ENCODE results near the gene UNC5CL. TPM values are rescaled to one million over a fixed set of nuclear protein-coding genes. Genes with fewer than 3 reads are reported as not detected.

Gene UNC5CL
- total and polyA plus RNA-seq, 2 donors from 2014 or later: 41.3 to 53.7 TPM

- Histone ChIP-seq H3K4me3 (ENCODE audit: low read length in 3 of 3) (peak overlapping the region in 1 of 3 donors; percentile 1), H3K9ac (ENCODE audit: low read length in 3 of 3) (peak overlapping the region in 1 of 3 donors; percentile 48), H3K4me1 (ENCODE audit: control insufficient read depth in 2 of 3, insufficient read depth in 2 of 3, low read depth in 1 of 3, low read length in 3 of 3) (peaks cover 0 to 11% (median 4%) of the 10 kb centered on the region in 3 donors), H3K27ac (ENCODE audit: low read depth in 2 of 2, low read length in 2 of 2) (peak overlapping the region; percentile 25 to 59), H3K36me3 (ENCODE audit: control insufficient read depth in 2 of 3, insufficient read depth in 3 of 3, low read length in 3 of 3) (no peaks in the 10 kb centered on the region), H3K9me3 (ENCODE audit: control insufficient read depth in 2 of 3, insufficient read depth in 1 of 3, low read length in 3 of 3) (no peaks in the 10 kb centered on the region), H3K27me3 (ENCODE audit: control insufficient read depth, insufficient read depth, low read length) (no peaks in the 10 kb centered on the region)
- intact Hi-C loops (cut with DNase I): no loop called here
- FAIRE-seq (peak; percentile 88), DNase-seq (no peak)
- no peak for TF ChIP-seq CTCF (IDR thresholded peaks at IDR 0.05; ENCODE audit: borderline replicate concordance, extremely low read depth, insufficient read depth)
Observed at GRCh38 chr6:41013466-41014153, 25.4 kb downstream of the UNC5CL start.

- H3K4me1 ChIP-seq (ENCODE audit: control insufficient read depth in 2 of 3, insufficient read depth in 2 of 3, low read depth in 1 of 3, low read length in 3 of 3): peaks cover 0 to 11% (median 4%) of the 10 kb centered on the region in 3 donors
- TF ChIP-seq CTCF (IDR thresholded peaks at IDR 0.05; ENCODE audit: borderline replicate concordance, extremely low read depth, insufficient read depth): no peak
- no peak for DNase-seq
- H3K9ac ChIP-seq (ENCODE audit: low read length in 3 of 3): no peak overlapping the region
- no peak for FAIRE-seq
- H3K36me3 ChIP-seq (ENCODE audit: control insufficient read depth in 2 of 3, insufficient read depth in 3 of 3, low read length in 3 of 3): no peaks in the 10 kb centered on the region
- H3K9me3 ChIP-seq (ENCODE audit: control insufficient read depth in 2 of 3, insufficient read depth in 1 of 3, low read length in 3 of 3): no peaks in the 10 kb centered on the region
- intact Hi-C loops (cut with DNase I): no loop called here
- H3K4me3 ChIP-seq (ENCODE audit: low read length in 3 of 3): no peak overlapping the region
- no peak overlapping the region for H3K27ac ChIP-seq (ENCODE audit: low read depth in 2 of 2, low read length in 2 of 2)
- H3K27me3 ChIP-seq (ENCODE audit: control insufficient read depth, insufficient read depth, low read length): no peaks in the 10 kb centered on the region
Observed at GRCh38 chr6:41011673-41012072, 27.3 kb downstream of the UNC5CL start.

- no peak for FAIRE-seq
Observed at GRCh38 chr6:41009669-41010068, 29.4 kb downstream of the UNC5CL start.

More at GRCh38 chr6:41009669-41010068, 29.4 kb downstream of the UNC5CL start:
- no peaks in the 10 kb centered on the region for H3K9me3 ChIP-seq (ENCODE audit: control insufficient read depth in 2 of 3, insufficient read depth in 1 of 3, low read length in 3 of 3)
- no peaks in the 10 kb centered on the region for H3K36me3 ChIP-seq (ENCODE audit: control insufficient read depth in 2 of 3, insufficient read depth in 3 of 3, low read length in 3 of 3)
- no peak for TF ChIP-seq CTCF (IDR thresholded peaks at IDR 0.05; ENCODE audit: borderline replicate concordance, extremely low read depth, insufficient read depth)
- no peak overlapping the region for H3K9ac ChIP-seq (ENCODE audit: low read length in 3 of 3)
- no peak for DNase-seq
- H3K4me1 ChIP-seq (ENCODE audit: control insufficient read depth in 2 of 3, insufficient read depth in 2 of 3, low read depth in 1 of 3, low read length in 3 of 3): peaks cover 0 to 11% (median 4%) of the 10 kb centered on the region in 3 donors
- no peak overlapping the region for H3K4me3 ChIP-seq (ENCODE audit: low read length in 3 of 3)
- no peaks in the 10 kb centered on the region for H3K27me3 ChIP-seq (ENCODE audit: control insufficient read depth, insufficient read depth, low read length)
- intact Hi-C loops (cut with DNase I): no loop called here
- H3K27ac ChIP-seq (ENCODE audit: low read depth in 2 of 2, low read length in 2 of 2): no peak overlapping the region

Measured in kidney (tissue), 14 donors.